Upper lobe of left lung (tissue), 6 donors: ENCODE measurements around the gene SRRM4. TPM values are rescaled to one million over a fixed set of nuclear protein-coding genes. Genes with fewer than 3 reads are reported as not detected.

Experiments used
- ATAC-seq, 2 donors: fragments of 200-7000 bp; cut with Tn5 transposase; one replicate each; pipeline ENCODE4 v1.9.1; 2022; ENCODE audit warnings: mild to moderate bottlenecking in 2 of 2, moderate library complexity in 2 of 2; ENCODE audit not compliant: low FRiP score in 2 of 2
- DNase-seq, 2 donors: peaks; one replicate each; pipeline ENCODE4 v3.0.0-alpha.2; 2019 to 2020
- H3K27ac ChIP-seq, 4 donors: fragments of 200-600 bp; sonication (generic); one replicate each; pipeline ENCODE4 v1.5.1; 2016 to 2019
- H3K27me3 ChIP-seq, 4 donors: fragments of 200-600 bp; sonication (generic); one replicate each; pipeline ENCODE4 v1.5.1; 2017 to 2019
- H3K36me3 ChIP-seq, 4 donors: fragments of 200-600 bp; sonication (generic); one replicate each; pipeline ENCODE4 v1.5.1; 2016 to 2019
- H3K4me1 ChIP-seq, 4 donors: fragments of 200-600 bp; sonication (generic); one replicate each; pipeline ENCODE4 v1.5.1; 2018 to 2019
- H3K4me3 ChIP-seq, 4 donors: fragments of 200-600 bp; sonication (generic); one replicate each; pipeline ENCODE4 v1.5.1; 2017 to 2019; ENCODE audit warnings: mild to moderate bottlenecking in 2 of 4, moderate library complexity in 1 of 4
- H3K9me3 ChIP-seq, 4 donors: fragments of 200-600 bp; sonication (generic); one replicate each; pipeline ENCODE4 v1.5.1; 2018 to 2019
- CTCF ChIP-seq, 6 experiments: fragments of 450-650 bp in 4 of 6; fragments of 200-600 bp in 2 of 6; sonication (generic) in 2 of 6; IDR thresholded peaks; one replicate each; pipeline ENCODE4 v1.5.1; 2016 to 2019; ENCODE audit warnings: antibody characterized with exemption in 6 of 6
- EP300 ChIP-seq, 4 donors: sonication (generic); formaldehyde crosslinking; IDR thresholded peaks; one replicate each; pipeline ENCODE4 v1.5.1; 2017; ENCODE audit warnings: antibody characterized with exemption in 4 of 4, control low read depth in 2 of 4
- POLR2A ChIP-seq, 4 donors: fragments of 450-650 bp; IDR thresholded peaks; one replicate each; pipeline ENCODE4 v1.5.1; 2016 to 2017; ENCODE audit warnings: antibody characterized with exemption in 4 of 4, mild to moderate bottlenecking in 2 of 4
- POLR2AphosphoS5 ChIP-seq, 2 donors: sonication (generic); formaldehyde crosslinking; IDR thresholded peaks; one replicate each; pipeline ENCODE4 v1.5.1; 2017; ENCODE audit warnings: antibody characterized with exemption in 2 of 2
- WGBS, 2 donors: methylation state at CpG; one replicate each; pipeline ENCODE4 v1.1.5; 2017 to 2018; 5-methylcytosine and 5-hydroxymethylcytosine counted together
- total RNA-seq, 6 donors: library from RNA; depleted of rRNA in 4 of 6; stranded (reverse); fragments of >200 nt in 4 of 6; gene quantifications; one replicate each; pipeline versions ENCODE4 v1.1.0 to v1.2.1, GENCODE V29; 2016 to 2021
- donor health status: DM: no; HTN: no; CAD: no; lungs with moderate emphysema.
- donor health status: DM: no; HTN: yes; CAD: no; lungs with severe emphysema.

SRRM4 gene
- total RNA-seq, 6 donors from 2014 or later = under 0.01 to 0.33 (median 0.11) TPM; not detected in 2

- Histone ChIP-seq H3K36me3 (peaks cover 0 to 10% (median 1%) of the 10 kb centered on the region in 4 donors), H3K27ac (peak overlapping the region in 1 of 4 donors; percentile 35), H3K9me3 (no peaks in the 10 kb centered on the region), H3K27me3 (no peaks in the 10 kb centered on the region), H3K4me1 (peaks cover 9 to 38% (median 20%) of the 10 kb centered on the region in 4 donors), H3K4me3 (no peak overlapping the region)
- DNase-seq (no peak), ATAC-seq (peak in 1 of 2 donors; percentile 19)
- 65 to 76% methylated on average over 4 of the region's 4 CpGs for WGBS, 2 donors
- TF ChIP-seq POLR2AphosphoS5 (IDR thresholded peaks at IDR 0.05) (no peak), EP300 (IDR thresholded peaks at IDR 0.05) (no peak), POLR2A (IDR thresholded peaks at IDR 0.05) (no peak), CTCF (IDR thresholded peaks at IDR 0.05) (no peak)
Measured at GRCh38 chr12:119200601-119201000, 219.3 kb downstream of the SRRM4 start.

- Histone ChIP-seq H3K4me1 (peaks cover 9 to 44% (median 22%) of the 10 kb centered on the region in 4 donors), H3K27ac (no peak overlapping the region), H3K9me3 (no peaks in the 10 kb centered on the region), H3K27me3 (no peaks in the 10 kb centered on the region), H3K36me3 (no peaks in the 10 kb centered on the region), H3K4me3 (no peak overlapping the region)
- peak in 1 of 2 donors; percentile 79 for ATAC-seq
- WGBS, 2 donors = 74 to 88% methylated on average over 9 of the region's 9 CpGs
- peak in 1 of 2 donors; percentile 85 for DNase-seq
- peak in 1 of 4 donors; percentile 44 for TF ChIP-seq EP300 (IDR thresholded peaks at IDR 0.05)
- TF ChIP-seq POLR2AphosphoS5 (IDR thresholded peaks at IDR 0.05) = no peak
Measured at GRCh38 chr12:119201789-119202543, 220.6 kb downstream of the SRRM4 start.

- DNase-seq (no peak), ATAC-seq (no peak)
- H3K9me3 ChIP-seq = no peaks in the 10 kb centered on the region
- peaks cover 9 to 44% (median 25%) of the 10 kb centered on the region in 4 donors for H3K4me1 ChIP-seq
- 34 to 48% methylated on average over 2 of the region's 2 CpGs for WGBS, 2 donors
- H3K4me3 ChIP-seq = no peak overlapping the region
- H3K36me3 ChIP-seq = no peaks in the 10 kb centered on the region
- no peak overlapping the region for H3K27ac ChIP-seq
- H3K27me3 ChIP-seq = no peaks in the 10 kb centered on the region
- TF ChIP-seq CTCF (IDR thresholded peaks at IDR 0.05) = no peak
- no peak for TF ChIP-seq POLR2A (IDR thresholded peaks at IDR 0.05)
- TF ChIP-seq POLR2AphosphoS5 (IDR thresholded peaks at IDR 0.05) = no peak
- no peak for TF ChIP-seq EP300 (IDR thresholded peaks at IDR 0.05)
Measured at GRCh38 chr12:119202544-119202943, 221.2 kb downstream of the SRRM4 start.

- TF ChIP-seq POLR2A (IDR thresholded peaks at IDR 0.05) = no peak
- no peak for TF ChIP-seq CTCF (IDR thresholded peaks at IDR 0.05)
- TF ChIP-seq POLR2AphosphoS5 (IDR thresholded peaks at IDR 0.05) = peak; percentile 18 to 43
- no peak for TF ChIP-seq EP300 (IDR thresholded peaks at IDR 0.05)
- Histone ChIP-seq H3K27ac (peak overlapping the region in 1 of 4 donors; percentile 21), H3K4me3 (no peak overlapping the region), H3K4me1 (peaks cover 11 to 47% (median 21%) of the 10 kb centered on the region in 4 donors), H3K36me3 (no peaks in the 10 kb centered on the region), H3K9me3 (no peaks in the 10 kb centered on the region), H3K27me3 (no peaks in the 10 kb centered on the region)
- 31 to 44% methylated on average over 2 of the region's 2 CpGs for WGBS, 2 donors
- ATAC-seq (peak in 1 of 2 donors; percentile 11), DNase-seq (no peak)
Measured at GRCh38 chr12:119204131-119204530, 222.8 kb downstream of the SRRM4 start.

- TF ChIP-seq POLR2A (IDR thresholded peaks at IDR 0.05) = no peak
- TF ChIP-seq EP300 (IDR thresholded peaks at IDR 0.05) = no peak
- TF ChIP-seq POLR2AphosphoS5 (IDR thresholded peaks at IDR 0.05) = no peak
- no peak for TF ChIP-seq CTCF (IDR thresholded peaks at IDR 0.05)
- H3K36me3 ChIP-seq = no peaks in the 10 kb centered on the region
- WGBS, 2 donors = 72 to 88% methylated on average over 4 to 7 of the region's 7 CpGs
- DNase-seq = no peak
- peaks cover 11 to 43% (median 21%) of the 10 kb centered on the region in 4 donors for H3K4me1 ChIP-seq
- no peak for ATAC-seq
- H3K27ac ChIP-seq = peak overlapping the region in 1 of 4 donors; percentile 21
- H3K9me3 ChIP-seq = no peaks in the 10 kb centered on the region
- H3K4me3 ChIP-seq = no peak overlapping the region
- no peaks in the 10 kb centered on the region for H3K27me3 ChIP-seq
Measured at GRCh38 chr12:119204671-119205285, 223.4 kb downstream of the SRRM4 start.
